Peyer's patch (tissue), 4 donors: ENCODE measurements around the gene MSI2. TPM values are rescaled to one million over a fixed set of nuclear protein-coding genes. Genes with fewer than 3 reads are reported as not detected.

ENCODE experiments used
- DNase-seq, 3 donors: peaks; one replicate each; pipeline ENCODE4 v3.0.0-alpha.2; 2017 to 2019
- H3K27ac ChIP-seq, 4 donors: fragments of 200-600 bp; sonication (generic); one replicate each; pipeline ENCODE4 v1.5.1; 2016 to 2019
- H3K27me3 ChIP-seq, 2 donors: fragments of 200-600 bp; sonication (generic); one replicate each; pipeline ENCODE4 v1.5.1; 2019
- H3K36me3 ChIP-seq, 3 donors: fragments of 200-600 bp; sonication (generic); one replicate each; pipeline ENCODE4 v1.5.1; 2016 to 2019
- H3K4me1 ChIP-seq, 4 donors: fragments of 200-600 bp; sonication (generic); one replicate each; pipeline ENCODE4 v1.5.1; 2016 to 2019
- H3K4me3 ChIP-seq, 4 donors: fragments of 200-600 bp; sonication (generic); 1 replicate in 3 of 4; 2 replicates in 1 of 4; pipeline ENCODE4 v1.5.1; 2016 to 2019; ENCODE audit warnings: mild to moderate bottlenecking in 1 of 4
- H3K9me3 ChIP-seq, 4 donors: fragments of 200-600 bp; sonication (generic); one replicate each; pipeline ENCODE4 v1.5.1; 2016 to 2019; ENCODE audit warnings: mild to moderate bottlenecking in 1 of 4
- POLR2A ChIP-seq, 2 donors: fragments of 450-650 bp; IDR thresholded peaks; one replicate each; pipeline ENCODE4 v1.5.1; 2017; ENCODE audit warnings: antibody characterized with exemption in 2 of 2, mild to moderate bottlenecking in 2 of 2, moderate library complexity in 2 of 2
- total RNA-seq, 4 donors: library from RNA; depleted of rRNA; stranded (reverse); fragments of >200 nt; gene quantifications; one replicate each; pipeline ENCODE4 v1.1.0, GENCODE V29; 2016
- TF ChIP-seq, protein P1 (sequence below), 6 experiments: fragments of 450-650 bp in 4 of 6; fragments of 200-600 bp in 2 of 6; sonication (generic) in 1 of 6; IDR thresholded peaks; one replicate each; pipeline ENCODE4 v1.5.1; 2017 to 2019; ENCODE audit warnings: antibody characterized with exemption in 6 of 6, mild to moderate bottlenecking in 3 of 6, moderate library complexity in 1 of 6

The MSI2 gene
- total RNA-seq, 4 donors from 2014 or later = 25.9 to 39.0 (median 29.2) TPM

GRCh38 chr17:57286399-57287105 is 30.2 kb downstream of the MSI2 start:
- TF ChIP-seq, protein P1, sequence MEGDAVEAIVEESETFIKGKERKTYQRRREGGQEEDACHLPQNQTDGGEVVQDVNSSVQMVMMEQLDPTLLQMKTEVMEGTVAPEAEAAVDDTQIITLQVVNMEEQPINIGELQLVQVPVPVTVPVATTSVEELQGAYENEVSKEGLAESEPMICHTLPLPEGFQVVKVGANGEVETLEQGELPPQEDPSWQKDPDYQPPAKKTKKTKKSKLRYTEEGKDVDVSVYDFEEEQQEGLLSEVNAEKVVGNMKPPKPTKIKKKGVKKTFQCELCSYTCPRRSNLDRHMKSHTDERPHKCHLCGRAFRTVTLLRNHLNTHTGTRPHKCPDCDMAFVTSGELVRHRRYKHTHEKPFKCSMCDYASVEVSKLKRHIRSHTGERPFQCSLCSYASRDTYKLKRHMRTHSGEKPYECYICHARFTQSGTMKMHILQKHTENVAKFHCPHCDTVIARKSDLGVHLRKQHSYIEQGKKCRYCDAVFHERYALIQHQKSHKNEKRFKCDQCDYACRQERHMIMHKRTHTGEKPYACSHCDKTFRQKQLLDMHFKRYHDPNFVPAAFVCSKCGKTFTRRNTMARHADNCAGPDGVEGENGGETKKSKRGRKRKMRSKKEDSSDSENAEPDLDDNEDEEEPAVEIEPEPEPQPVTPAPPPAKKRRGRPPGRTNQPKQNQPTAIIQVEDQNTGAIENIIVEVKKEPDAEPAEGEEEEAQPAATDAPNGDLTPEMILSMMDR (IDR thresholded peaks at IDR 0.05) = no peak
- TF ChIP-seq POLR2A (IDR thresholded peaks at IDR 0.05) = no peak
- H3K27me3 ChIP-seq = no peaks in the 10 kb centered on the region
- peaks cover 0 to 3% (median 0%) of the 10 kb centered on the region in 4 donors for H3K4me1 ChIP-seq
- no peak for DNase-seq
- H3K27ac ChIP-seq = no peak overlapping the region
- no peak overlapping the region for H3K4me3 ChIP-seq
- H3K36me3 ChIP-seq = no peaks in the 10 kb centered on the region
- H3K9me3 ChIP-seq = no peaks in the 10 kb centered on the region

- Histone ChIP-seq H3K27ac (no peak overlapping the region), H3K36me3 (no peaks in the 10 kb centered on the region), H3K9me3 (no peaks in the 10 kb centered on the region), H3K4me3 (no peak overlapping the region), H3K27me3 (no peaks in the 10 kb centered on the region), H3K4me1 (peaks cover 0 to 3% (median 0%) of the 10 kb centered on the region in 4 donors)
- no peak for DNase-seq
- TF ChIP-seq, protein P1 (IDR thresholded peaks at IDR 0.05) = no peak
- no peak for TF ChIP-seq POLR2A (IDR thresholded peaks at IDR 0.05)
These were observed 31.9 kb downstream of the MSI2 start for GRCh38 chr17:57288040-57288772.

DNA sequence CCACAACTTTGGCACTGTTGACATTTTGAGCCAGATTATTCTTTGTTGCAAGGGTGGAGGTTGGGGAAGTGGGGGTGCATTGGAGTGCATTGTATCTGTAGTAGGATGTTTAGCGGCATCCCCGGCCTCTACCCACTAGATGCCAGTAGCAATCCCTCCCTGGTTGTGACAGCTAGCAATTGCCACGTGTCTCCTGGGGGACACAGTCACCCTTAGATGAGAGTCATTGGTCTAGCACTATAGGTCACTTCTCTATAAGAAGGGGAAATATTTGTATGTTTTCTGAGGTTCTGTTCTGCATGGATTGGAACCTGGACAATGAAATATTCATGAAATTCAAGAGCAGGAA is 32.4 kb downstream of the MSI2 start:
- Histone ChIP-seq H3K4me1 (peaks cover 0 to 3% (median 0%) of the 10 kb centered on the region in 4 donors), H3K27ac (no peak overlapping the region), H3K27me3 (no peaks in the 10 kb centered on the region), H3K36me3 (no peaks in the 10 kb centered on the region), H3K9me3 (no peaks in the 10 kb centered on the region), H3K4me3 (no peak overlapping the region)
- no peak for DNase-seq
- TF ChIP-seq POLR2A (IDR thresholded peaks at IDR 0.05) = no peak
- TF ChIP-seq, protein P1 (IDR thresholded peaks at IDR 0.05) = no peak

- DNase-seq = no peak
- TF ChIP-seq, protein P1 (IDR thresholded peaks at IDR 0.05) = no peak
- TF ChIP-seq POLR2A (IDR thresholded peaks at IDR 0.05) = no peak
- Histone ChIP-seq H3K9me3 (no peaks in the 10 kb centered on the region), H3K4me1 (peaks cover 0 to 3% (median 0%) of the 10 kb centered on the region in 4 donors), H3K27me3 (no peaks in the 10 kb centered on the region), H3K36me3 (no peaks in the 10 kb centered on the region), H3K27ac (no peak overlapping the region), H3K4me3 (no peak overlapping the region)
These were observed 32.8 kb downstream of the MSI2 start for GRCh38 chr17:57289130-57289529.

DNA sequence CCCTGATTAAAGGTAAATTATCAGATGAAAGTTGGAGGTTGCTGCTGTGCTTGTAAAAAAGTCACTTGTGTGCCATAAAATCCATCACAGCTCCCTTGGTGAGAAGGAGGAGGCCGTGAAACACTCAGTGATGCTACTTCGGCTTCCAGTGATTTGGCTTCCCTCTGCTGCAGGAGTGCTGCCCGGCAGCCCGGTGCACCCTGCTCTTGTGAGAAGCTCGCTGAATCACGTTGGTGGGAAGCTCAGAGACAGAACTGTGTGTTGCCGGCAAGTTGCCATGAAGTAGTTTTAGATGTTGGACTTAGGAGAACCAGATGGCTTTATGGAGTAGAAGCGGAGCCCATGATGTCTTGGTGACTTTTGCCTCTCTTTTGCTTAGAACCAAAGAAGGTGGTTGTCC is 33.3 kb downstream of the MSI2 start:
- Histone ChIP-seq H3K27me3 (no peaks in the 10 kb centered on the region), H3K4me3 (no peak overlapping the region), H3K27ac (no peak overlapping the region), H3K36me3 (no peaks in the 10 kb centered on the region), H3K4me1 (peaks cover 0 to 3% (median under 1%) of the 10 kb centered on the region in 4 donors), H3K9me3 (no peaks in the 10 kb centered on the region)
- no peak for DNase-seq
- TF ChIP-seq, protein P1 (IDR thresholded peaks at IDR 0.05) = no peak
- no peak for TF ChIP-seq POLR2A (IDR thresholded peaks at IDR 0.05)
